Measurements from ENCODE around the gene VSIR.

VSIR gene

GRCh38 chr10:71756311-71757191, 16.8 kb downstream of the VSIR start:
- ChIA-PET POLR2A (interaction anchor here (0.5 kb wide), 1 partner anchor 1383 kb away, joined by 3 read pairs; no protein-coding TSS in a partner anchor), CTCF (interaction anchor here (3.8 to 4.4 kb wide), 2 partner anchors 11 to 17 kb away, joined by 18 to 21 read pairs; partner anchors contain the start of gene VSIR)
- DNase-seq (ENCODE audit: extremely low spot score) = no peak
- TF ChIP-seq CTCF (IDR thresholded peaks at IDR 0.05; ENCODE audit: control extremely low read depth, extremely low read depth, low read depth, missing control alignments) = no peak

- TF ChIP-seq CTCF (IDR thresholded peaks at IDR 0.05; ENCODE audit: control extremely low read depth, extremely low read depth, low read depth, missing control alignments) = no peak
- POLR2A ChIA-PET = interaction anchor here (0.5 kb wide), 1 partner anchor 1382 kb away, joined by 3 read pairs; no protein-coding TSS in a partner anchor
- CTCF ChIA-PET = interaction anchor here (0.7 to 4.4 kb wide), 4 partner anchors 12 to 56 kb away, joined by 3 to 21 read pairs (median 10); partner anchors contain the start of gene VSIR
- no peak for DNase-seq (ENCODE audit: extremely low spot score)
These were observed 18.0 kb downstream of the VSIR start for GRCh38 chr10:71755179-71755879.

- no peak for TF ChIP-seq CTCF (IDR thresholded peaks at IDR 0.05; ENCODE audit: control extremely low read depth, extremely low read depth, low read depth, missing control alignments)
- DNase-seq (ENCODE audit: extremely low spot score) = no peak
- CTCF ChIA-PET = interaction anchor here (1.2 kb wide), 1 partner anchor 11 kb away, joined by 3 read pairs; no protein-coding TSS in a partner anchor
- POLR2A ChIA-PET = no interaction called here
These were observed 18.8 kb downstream of the VSIR start for GRCh38 chr10:71754562-71754961.

GRCh38 chr10:71753960-71754505, 19.3 kb downstream of the VSIR start:
- ChIA-PET POLR2A (no interaction called here), CTCF (interaction anchor here (1.2 kb wide), 1 partner anchor 10 kb away, joined by 3 read pairs; no protein-coding TSS in a partner anchor)
- no peak for TF ChIP-seq CTCF (IDR thresholded peaks at IDR 0.05; ENCODE audit: control extremely low read depth, extremely low read depth, low read depth, missing control alignments)
- no peak for DNase-seq (ENCODE audit: extremely low spot score)

GRCh38 chr10:71753091-71753959, 20.0 kb downstream of the VSIR start:
- POLR2A ChIA-PET = no interaction called here
- no peak for TF ChIP-seq CTCF (IDR thresholded peaks at IDR 0.05; ENCODE audit: control extremely low read depth, extremely low read depth, low read depth, missing control alignments)
- DNase-seq (ENCODE audit: extremely low spot score) = no peak
- CTCF ChIA-PET = interaction anchor here (0.8 to 1.4 kb wide), 5 partner anchors 12 to 143 kb away, joined by 3 to 4 read pairs (median 3); partner anchors contain the start of gene VSIR

Measured in GM10248 (cell line).